ENCODE results near the gene MSRB1.
"Not testable (repeated sequence)": the region's sequence is repeated elsewhere in the genome, so short reads cannot be mapped to it uniquely, and the experiment has no call there.

Gene MSRB1

GRCh38 chr16:1914988-1915387 lies 28.0 kb downstream of the MSRB1 start:
- DNase-seq = no peak

- DNase-seq = no peak
Observed at GRCh38 chr16:1914084-1914608, 28.9 kb downstream of the MSRB1 start.

- DNase-seq = no peak
Observed at GRCh38 chr16:1913327-1914083, 29.5 kb downstream of the MSRB1 start.

- no peak for DNase-seq
Observed at GRCh38 chr16:1912215-1912543, 30.8 kb downstream of the MSRB1 start.

DNA sequence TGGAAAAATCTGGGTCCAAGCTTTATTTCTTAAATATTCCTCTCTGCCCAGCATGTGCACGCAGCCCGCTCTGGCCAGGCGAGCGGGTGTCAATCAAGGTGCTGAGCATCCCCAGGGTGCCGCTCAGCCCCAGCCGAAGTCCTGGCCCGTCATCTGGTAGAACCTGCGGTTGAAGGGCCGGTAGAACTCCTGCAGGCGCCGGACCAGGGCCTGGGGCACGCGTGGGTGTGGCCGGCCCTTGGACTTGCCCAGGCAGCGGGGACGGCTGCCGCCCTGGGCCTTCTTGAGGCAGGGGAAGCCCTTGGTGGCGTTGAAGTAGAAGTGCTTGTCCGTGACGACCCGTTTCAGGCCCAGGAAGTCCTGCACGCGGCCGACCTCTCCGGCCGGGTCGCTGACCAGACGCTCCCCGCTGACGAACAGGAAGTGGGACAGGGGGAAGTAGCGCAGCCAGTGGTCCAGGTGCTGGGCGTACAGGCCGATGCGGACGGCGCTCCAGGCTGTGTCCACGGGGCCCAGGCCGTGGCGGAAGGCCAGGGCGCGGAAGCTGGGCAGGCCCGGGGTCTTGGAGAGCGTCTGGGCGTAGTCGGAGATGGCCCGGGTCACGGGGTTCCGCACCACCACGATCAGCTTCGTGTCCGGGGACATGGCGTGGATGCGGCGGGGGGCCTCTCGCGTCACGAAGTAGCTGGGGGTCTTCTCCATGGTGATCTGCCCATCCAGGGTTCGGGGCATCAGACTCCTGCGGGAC lies 31.4 kb downstream of the MSRB1 start:
- DNase-seq = no peak

DNA sequence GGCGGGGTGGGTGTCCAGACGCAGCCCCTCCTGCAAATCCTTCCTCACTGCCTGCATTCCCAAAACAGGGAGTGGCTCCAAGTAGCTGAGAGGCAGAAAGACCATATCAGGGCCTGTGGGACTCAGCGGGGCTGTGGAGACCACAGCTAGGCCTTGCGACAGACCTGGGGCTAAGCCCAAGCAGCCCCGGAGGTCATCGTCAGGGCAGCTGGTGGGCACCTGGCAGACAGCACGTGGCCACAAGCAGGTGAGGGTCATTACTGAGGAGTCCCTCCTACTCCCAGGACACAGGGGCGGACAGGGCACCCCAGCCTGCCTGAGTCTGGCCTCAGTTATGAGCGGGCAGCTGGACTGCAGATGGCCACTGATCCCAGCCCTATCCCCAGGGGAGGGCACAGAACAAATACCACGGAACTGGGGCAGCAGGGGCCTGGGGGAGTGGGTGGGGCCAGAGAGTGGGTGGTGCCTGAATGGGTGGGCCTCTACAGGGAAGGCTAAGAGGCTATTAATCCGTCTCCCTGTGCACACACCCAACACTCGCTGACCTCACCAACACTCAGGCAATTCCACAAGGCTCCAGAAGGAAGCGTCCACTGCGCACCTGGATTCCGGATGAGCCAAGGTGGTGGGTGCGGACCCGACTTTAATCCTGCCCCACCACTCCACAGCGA lies 33.3 kb downstream of the MSRB1 start:
- DNase-seq = no peak

GRCh38 chr16:1908983-1909382 lies 34.0 kb downstream of the MSRB1 start:
- no peak for DNase-seq

- no peak for DNase-seq
Observed at GRCh38 chr16:1908184-1908583, 34.8 kb downstream of the MSRB1 start.

DNA sequence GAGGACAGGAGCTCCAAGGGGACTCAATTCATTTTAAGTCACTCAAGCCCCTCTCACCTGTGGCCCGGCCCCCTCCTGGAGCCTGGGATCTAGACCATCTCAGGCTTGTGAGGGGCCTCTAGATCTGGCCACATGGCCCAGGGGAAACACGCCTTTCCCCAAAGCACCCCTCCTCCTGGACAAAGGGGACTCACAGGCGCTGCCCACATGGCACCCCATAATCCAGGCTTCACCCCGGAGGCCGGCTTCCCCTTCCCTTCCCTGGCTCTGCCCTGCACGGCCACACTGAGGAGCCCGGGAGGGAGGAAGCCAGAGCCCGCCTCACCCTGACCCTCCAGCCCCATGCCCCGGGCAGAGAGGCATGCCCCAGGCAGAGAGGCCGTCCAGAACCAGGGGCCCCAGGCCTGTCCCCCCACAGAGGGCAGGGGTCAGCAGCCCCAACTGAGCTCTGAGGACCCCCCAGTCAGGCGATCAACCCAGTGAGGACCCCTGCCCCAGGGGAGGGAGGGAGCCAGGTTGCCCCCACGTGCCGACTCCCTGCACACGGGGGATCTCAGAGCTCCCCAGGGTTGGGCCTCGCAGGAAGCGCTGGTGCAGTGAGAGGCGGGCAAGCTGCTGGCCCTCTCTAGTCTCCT lies 35.7 kb downstream of the MSRB1 start:
- DNase-seq = no peak

DNA sequence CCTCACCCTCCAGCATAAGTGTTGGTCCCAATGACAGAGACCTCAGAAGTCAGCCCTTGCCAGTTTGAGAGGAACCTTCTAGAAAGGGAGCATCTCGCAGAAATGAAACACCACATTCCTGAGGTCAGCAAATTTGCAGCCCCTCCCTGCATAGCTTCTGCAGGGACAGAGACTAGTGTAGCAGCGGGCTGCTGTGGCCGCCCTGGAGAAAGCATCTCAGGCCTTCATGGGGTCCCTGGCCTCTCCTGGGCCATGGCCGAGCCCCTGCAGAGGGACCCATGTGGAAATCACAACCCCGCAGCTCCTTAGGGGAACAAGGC lies 36.2 kb downstream of the MSRB1 start:
- no peak for DNase-seq

GRCh38 chr16:1906055-1906845 lies 36.7 kb downstream of the MSRB1 start:
- no peak for DNase-seq

GRCh38 chr16:1903845-1904840 lies 38.9 kb downstream of the MSRB1 start:
- DNase-seq = no peak

GRCh38 chr16:1903220-1903574 lies 39.8 kb downstream of the MSRB1 start:
- no peak for DNase-seq

GRCh38 chr16:1902547-1903219 lies 40.3 kb downstream of the MSRB1 start:
- DNase-seq = no peak

GRCh38 chr16:1900452-1900774 lies 42.6 kb downstream of the MSRB1 start:
- DNase-seq = no peak

DNA sequence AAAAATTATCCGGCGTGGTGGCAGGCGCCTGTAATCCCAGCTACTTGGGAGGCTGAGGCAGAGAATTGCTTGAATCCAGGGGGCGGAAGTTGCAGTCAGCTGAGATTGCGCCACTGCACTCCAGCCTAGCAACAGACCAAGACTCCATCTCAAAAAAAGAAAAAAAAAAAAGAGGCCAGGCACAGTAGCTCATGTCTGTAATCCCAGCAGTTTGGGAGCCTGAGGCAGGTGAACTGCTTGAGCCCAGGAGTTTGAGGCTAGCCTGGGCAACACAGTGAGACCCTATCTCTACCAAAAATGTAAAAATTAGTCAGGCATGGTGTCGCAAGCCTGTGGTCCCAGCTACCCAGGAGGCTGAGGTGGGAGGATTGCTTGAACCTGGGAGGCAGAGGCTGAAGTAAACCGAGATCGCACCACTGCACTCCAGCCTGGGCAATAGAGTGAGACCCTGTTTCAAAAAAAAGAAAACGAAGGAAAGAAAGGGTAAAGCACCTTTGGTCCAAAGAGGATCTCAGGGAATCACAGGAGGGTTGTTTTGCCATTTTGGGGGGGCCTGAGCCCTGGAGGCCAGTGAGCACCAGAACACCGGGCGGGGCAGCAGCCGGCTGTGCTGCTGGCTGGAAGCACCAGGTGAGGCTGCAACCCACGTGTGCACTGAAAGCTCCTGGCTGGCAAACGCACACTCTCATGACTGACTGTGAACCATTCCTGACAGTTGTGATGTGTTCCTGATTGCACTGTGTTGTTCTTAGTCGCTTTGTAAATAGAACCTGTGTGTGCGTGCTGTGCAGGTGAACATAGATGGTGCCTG lies 43.2 kb downstream of the MSRB1 start:
- DNase-seq = no peak

DNA sequence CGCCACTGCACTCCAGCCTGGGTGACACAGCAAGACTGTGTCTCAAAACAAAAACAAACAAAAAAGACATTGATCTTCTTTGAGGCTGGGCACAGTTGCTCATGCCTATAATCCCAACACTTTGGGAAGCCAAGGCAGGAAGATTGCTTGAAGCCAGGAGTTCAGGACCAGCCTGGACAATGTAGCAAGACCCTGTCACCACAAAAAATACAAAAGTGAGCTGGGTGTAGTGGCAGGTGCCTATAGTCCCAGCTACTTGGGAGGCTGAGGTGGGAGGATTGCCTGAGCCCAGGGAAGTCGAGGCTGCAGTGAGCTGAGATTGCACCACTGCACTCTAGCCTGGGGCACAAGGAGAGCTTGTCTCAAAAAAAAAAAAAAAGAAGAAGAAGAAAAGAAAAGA lies 45.3 kb downstream of the MSRB1 start:
- DNase-seq = not testable (repeated sequence)

DNA sequence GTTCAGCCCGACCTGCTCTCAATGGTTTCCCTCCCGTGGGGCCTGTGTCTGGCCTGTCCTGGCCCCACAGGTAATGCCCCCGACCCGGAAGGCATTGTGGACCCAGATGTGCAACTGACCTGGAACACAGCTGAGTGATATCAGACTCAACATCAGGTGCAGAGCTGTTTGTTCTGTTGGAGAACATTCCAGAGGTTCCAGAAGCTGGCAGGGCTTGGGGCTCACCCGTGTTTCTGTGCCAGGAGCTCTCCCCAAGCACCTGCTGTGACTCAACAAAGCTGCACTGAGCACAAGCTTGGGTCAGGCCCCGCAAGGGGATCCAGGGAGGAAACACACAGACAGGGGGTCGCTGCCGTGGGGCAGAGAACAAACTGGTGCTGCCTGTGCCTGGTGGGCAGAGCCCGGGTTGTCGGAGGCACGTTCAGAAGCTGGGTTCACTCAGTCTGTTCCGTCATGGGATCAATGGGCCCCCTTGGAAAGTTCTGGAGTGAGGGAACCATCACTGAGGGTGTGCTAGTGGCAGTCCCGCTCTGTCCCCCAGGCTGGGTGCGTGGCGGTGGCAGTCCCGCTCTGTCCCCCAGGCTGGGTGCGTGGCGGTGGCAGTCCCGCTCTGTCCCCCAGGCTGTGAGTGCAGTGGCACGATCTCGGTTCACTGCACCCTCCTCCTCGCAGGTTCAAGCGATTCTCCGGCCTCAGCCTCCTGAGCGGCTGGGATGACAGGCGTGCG lies 46.9 kb downstream of the MSRB1 start:
- no peak for DNase-seq

DNA sequence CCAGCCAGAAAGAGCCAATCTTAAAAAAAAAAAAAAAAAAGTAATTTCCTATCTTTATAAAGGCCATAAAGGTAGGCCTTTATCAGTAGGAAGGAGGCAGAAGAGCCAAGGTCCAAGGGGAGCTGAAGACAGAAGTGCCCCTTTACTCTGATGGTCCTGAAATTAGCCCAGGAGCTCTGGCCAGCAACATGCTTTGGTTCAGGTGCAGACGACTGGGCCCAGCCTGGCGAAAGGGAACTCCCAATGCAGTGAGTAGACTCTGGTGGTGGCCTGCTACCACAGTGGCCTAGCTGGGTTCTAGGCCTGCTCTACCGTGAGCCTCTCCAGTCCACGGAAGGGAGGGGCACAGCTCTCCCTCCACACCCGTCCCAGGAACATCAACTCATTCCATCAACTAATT lies 47.9 kb downstream of the MSRB1 start:
- no peak for DNase-seq

DNA sequence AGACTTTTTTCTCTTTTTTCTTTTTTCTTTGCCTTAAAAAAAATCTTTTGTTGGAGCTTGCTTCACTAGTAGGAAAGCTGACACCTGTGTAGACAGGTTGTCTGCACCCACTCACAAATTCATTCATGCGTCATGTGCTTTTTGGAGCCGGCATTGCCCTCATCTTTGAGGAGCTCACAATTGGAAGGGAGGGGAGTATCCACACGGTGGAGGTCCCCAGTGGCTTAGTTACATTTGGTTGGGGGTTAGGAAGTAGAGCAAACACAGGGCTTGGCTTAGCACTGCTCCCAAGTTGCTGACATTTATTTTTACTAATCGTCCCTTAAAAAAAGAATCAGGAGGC lies 52.3 kb downstream of the MSRB1 start:
- DNase-seq = no peak

Measured in CD4-positive, alpha-beta T cell treated with Interleukin-4 for 4 hours (primary cell).